ENCODE data around the gene CLSTN2.

Gene CLSTN2

DNA sequence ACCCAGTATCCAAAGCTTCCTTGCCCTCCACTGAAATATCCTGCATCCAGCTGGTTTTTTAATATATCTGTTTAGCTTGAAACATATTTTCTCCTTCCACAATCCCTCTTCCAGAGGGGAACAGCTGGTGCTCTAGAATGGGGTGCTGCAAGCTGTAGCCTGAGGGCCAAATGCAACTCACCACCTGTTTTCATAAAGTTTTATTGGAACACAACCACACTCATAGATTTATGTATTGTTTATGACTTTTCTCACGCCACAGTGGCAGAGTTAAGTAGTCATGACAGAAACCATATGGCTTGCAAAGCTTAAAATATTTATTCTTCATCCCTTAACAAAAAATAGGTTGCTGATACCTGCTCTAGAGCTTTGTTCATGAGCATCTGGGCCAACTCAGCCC, 298.7 kb downstream of the CLSTN2 start:
- DNase-seq (ENCODE audit: low read depth, low spot score): no peak

GRCh38 chr3:140234256-140234655, 299.3 kb downstream of the CLSTN2 start:
- DNase-seq (ENCODE audit: low read depth, low spot score): no peak

DNA sequence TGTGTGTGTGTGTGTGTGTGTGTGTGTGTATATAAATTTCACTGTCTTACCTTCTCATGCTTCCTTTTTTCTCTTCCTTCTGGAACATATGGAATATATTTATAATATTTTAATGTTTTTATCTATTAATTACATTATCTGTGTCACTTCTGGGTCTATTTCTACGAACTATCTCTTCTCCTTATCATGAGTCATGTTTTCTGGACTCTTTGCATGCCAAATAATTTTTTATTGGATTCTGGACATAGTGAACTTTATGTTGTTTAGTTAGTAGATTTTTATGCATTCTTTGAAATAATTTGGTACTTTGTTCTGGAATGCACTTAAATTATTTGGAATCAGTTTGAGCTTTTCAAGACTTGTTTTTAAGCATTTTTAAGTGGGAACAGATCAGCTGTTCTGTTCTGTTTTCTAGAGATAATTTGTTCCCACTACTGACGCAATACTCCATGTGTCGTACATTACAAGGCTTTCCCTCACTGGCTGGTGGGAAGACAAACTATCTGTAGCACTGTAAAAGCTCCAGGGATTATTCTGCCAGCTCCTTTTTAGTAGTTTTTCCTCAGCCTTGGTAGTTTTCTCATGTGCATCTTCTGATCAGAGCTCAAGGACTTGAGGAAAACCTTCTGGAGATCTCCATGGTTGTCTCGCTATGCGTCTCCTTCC, 302.0 kb downstream of the CLSTN2 start:
- no peak for DNase-seq (ENCODE audit: low read depth, low spot score)

DNA sequence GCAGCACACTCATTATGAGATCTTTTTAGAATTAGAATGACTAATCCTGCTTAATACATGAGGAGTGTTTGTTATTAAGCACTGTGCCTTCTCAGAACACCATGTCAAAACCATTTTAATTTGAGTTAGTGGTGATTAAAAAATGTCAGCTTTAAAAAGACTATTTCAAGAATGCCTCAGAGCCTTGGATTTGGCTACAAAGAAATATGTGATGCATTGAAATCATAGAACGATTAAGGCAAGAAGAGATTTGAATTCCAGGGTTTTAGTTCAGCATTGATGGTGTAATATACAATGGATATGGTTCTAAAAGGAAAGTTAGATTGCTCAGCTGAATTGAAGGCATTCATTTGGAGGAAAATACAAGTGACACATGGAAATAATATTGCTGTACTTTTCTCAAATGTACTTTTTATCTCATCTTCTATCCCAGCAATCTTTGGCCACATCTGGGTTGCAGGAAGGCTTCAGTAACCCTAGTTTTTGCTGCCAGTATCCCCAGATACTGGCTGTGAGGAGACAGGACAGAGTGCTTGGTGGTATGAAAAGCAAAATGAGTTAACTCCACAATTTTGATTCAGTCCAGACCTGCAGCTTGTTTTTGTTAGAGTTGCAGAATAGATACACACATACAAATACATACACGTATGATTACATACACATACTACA, 303.8 kb downstream of the CLSTN2 start:
- DNase-seq (ENCODE audit: low read depth, low spot score): no peak

DNA sequence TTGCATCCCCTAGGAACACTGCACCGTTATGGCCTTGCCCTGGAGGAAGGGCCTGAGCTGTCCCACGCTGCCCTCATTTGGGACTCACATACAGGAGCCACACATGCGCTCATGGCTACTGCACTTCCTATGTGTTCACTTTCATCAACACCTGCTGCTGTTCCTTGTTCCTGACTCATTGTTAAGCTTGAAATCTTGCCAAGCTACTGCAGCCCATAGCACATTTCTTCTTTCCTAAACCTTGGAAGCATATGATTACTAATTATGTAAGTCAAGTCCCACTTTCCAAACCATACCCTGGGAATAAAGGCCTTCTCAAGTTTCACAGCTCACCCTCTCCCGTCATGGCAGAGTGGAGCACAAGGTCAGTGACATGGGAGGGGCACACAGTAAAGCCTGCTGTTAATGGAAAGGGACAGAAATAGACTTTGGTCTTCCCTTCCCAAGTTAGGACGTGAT, 307.9 kb downstream of the CLSTN2 start:
- DNase-seq (ENCODE audit: low read depth, low spot score): no peak

DNA sequence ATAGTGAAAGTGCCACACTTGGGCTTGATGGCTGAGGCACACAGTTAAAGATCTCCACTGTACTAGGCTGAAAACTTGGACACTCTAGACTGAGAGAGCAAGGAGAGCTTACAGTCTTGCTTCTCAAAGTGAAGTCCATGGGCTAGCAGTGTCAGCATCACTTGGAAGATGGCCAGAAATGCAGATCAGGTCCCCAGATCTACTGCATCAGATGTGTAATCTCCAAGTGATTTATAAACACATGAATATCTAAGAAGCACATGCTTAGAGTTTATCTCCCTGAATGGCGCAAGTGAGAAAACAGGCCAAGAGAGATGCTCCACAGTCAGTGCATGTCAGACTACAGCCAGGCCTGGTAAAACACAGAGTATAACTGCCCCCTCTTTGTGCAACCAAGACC, 308.6 kb downstream of the CLSTN2 start:
- DNase-seq (ENCODE audit: low read depth, low spot score): no peak

- no peak for DNase-seq (ENCODE audit: low read depth, low spot score)
These were observed 309.9 kb downstream of the CLSTN2 start for GRCh38 chr3:140244893-140245292.

GRCh38 chr3:140246578-140246977, 311.6 kb downstream of the CLSTN2 start:
- no peak for DNase-seq (ENCODE audit: low read depth, low spot score)

DNA sequence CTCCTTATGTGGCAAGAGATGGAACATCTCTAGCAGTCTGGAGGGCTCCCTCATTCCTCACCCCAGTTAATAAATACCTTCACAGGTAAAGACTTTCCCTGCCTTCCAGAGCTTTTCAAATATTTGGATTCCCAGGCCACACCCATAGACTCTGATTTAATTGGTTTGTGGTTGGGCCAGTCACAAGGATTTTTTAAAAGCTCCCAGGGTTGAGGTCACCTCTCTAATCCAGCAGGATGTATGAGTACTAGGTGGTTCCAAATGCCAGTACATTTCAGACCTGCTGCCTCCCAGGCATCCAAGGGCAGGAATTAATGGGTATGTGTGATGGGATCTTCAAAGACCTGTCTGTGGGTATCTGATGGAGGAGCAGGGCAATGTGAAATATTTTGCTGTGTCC, 312.8 kb downstream of the CLSTN2 start:
- no peak for DNase-seq (ENCODE audit: low read depth, low spot score)

DNA sequence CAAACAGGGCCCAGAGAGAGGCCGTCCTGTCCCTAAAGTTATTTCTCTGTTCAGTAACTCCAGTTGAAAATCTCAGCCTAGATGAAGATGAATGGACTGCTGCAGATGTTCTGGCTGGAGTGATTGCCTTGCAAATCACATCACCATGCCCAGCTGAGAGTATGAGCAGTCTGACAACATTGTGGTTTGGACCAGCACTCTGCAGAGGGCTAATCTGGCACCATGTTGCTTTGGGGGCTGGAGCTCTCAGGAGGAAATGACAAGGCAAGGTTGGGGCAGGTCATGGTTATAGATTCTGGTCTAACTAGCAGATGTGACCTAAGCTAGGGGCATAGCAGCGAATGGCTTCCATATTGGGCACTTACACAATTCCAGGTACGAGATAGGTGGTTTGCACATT, 314.2 kb downstream of the CLSTN2 start:
- no peak for DNase-seq (ENCODE audit: low read depth, low spot score)

- no peak for DNase-seq (ENCODE audit: low read depth, low spot score)
These were observed 315.2 kb downstream of the CLSTN2 start for GRCh38 chr3:140250010-140250855.

DNA sequence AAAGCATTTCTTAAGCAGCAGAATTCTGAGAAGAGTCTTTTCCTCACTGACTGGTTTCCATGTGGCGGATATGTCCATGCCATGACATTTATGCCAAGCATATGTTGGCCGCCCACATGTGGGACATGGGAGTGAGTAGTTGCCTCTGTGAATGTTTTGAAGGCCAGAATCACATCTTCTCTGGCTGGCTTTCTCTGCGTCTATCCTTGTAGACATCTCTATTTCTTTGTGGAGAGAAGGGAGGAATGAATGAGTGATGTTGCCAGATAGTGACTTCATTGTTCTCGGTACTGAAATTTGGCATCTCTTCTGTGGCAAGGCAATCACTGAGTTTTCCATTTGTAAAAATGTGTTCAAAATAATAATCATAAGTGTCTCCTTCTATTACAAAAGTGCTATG, 316.0 kb downstream of the CLSTN2 start:
- DNase-seq (ENCODE audit: low read depth, low spot score): no peak

GRCh38 chr3:140251678-140252077, 316.7 kb downstream of the CLSTN2 start:
- no peak for DNase-seq (ENCODE audit: low read depth, low spot score)

GRCh38 chr3:140252812-140253656, 318.0 kb downstream of the CLSTN2 start:
- no peak for DNase-seq (ENCODE audit: low read depth, low spot score)

- no peak for DNase-seq (ENCODE audit: low read depth, low spot score)
These were observed 323.3 kb downstream of the CLSTN2 start for GRCh38 chr3:140258222-140258724.

DNA sequence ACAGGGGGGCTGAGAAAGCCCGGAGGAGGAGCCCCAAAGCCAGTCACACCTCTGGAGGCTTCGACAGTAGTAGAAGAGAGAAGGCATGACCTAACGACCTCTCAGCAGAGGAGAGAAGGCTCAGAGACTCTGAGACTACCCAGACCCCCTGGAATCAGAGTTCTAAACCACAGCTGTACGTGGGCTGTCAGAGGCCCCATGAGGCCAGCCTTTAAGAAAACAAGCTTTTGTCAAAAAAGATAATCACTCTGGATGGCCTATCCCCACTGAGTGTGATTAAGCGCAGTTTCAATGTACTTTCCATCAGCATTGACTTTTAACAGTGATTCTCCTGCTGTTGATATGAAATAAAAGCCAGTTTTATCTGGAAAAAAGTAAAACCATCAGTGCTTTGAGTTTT, 330.3 kb downstream of the CLSTN2 start:
- no peak for DNase-seq (ENCODE audit: low read depth, low spot score)

DNA sequence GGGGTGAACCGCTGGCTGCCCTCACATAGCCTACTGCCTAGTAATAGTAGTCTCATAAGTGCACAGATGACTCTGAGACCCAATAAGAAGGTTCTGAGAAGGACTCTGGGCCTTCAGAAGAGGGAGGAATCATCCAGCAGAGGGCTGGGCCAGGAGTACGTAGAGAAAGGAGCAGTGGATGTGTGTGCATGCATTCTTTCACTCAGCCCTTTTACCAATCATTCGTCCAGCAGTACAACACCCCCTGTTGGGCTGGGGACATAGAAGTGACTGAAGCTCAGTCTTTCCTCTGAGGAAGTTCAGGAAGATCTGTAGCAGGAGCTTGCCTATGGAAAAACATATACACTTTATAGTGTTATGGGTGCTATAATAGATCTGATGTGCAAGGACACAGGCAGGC, 333.1 kb downstream of the CLSTN2 start:
- DNase-seq (ENCODE audit: low read depth, low spot score): no peak

DNA sequence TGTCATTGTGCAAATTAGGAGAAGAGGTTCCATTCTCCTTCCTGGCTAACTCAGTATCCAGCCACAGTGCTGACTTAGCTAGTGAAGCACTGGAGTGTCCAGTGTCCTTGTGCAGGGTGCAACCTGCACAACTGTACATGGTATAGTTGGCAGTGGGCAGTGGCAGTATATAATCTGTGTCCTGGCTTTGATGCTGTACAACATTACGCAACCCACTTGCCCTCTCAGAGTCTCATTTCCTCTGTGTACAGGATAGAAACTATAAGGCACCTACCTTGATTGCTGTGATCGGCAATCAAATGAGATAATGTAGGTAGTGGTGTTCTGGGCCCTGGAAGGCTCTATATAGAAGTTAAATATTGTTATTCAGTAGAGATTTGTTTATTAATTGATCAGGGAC, 333.6 kb downstream of the CLSTN2 start:
- no peak for DNase-seq (ENCODE audit: low read depth, low spot score)

- DNase-seq (ENCODE audit: low read depth, low spot score): no peak
These were observed 335.3 kb downstream of the CLSTN2 start for GRCh38 chr3:140270329-140270728.

GRCh38 chr3:140273542-140274195, 338.7 kb downstream of the CLSTN2 start:
- DNase-seq (ENCODE audit: low read depth, low spot score): no peak

DNA sequence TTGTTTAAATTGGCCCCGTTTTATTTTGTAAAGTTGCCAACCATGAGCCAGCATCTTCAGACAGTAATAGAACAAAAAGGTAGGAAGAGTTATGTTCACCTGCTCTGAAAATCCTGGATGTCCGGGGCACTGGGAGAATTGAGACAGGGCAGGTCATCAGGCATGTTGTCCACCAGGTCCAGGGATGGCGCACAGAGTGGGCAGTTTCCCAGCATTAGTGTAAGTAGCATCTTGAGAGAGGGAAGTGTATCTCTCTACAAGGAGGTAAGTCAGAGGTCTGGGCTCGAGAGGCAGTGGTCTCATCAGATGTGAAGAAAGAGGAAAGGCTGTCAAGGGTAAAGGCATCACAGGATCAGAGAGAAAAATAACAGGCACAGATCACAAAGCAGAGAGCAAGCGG, 339.4 kb downstream of the CLSTN2 start:
- DNase-seq (ENCODE audit: low read depth, low spot score): no peak

Measured in activated CD4-positive, CD25-positive, alpha-beta regulatory T cell treated with anti-CD3 and anti-CD28 coated beads, Interleukin-2, amount 50 U/mL, for 16 hours (primary cell).